Measurements from ENCODE around the gene PLCG2.
"Not testable (repeated sequence)": the region's sequence is repeated elsewhere in the genome, so short reads cannot be mapped to it uniquely, and the experiment has no call there.

The PLCG2 gene

DNA sequence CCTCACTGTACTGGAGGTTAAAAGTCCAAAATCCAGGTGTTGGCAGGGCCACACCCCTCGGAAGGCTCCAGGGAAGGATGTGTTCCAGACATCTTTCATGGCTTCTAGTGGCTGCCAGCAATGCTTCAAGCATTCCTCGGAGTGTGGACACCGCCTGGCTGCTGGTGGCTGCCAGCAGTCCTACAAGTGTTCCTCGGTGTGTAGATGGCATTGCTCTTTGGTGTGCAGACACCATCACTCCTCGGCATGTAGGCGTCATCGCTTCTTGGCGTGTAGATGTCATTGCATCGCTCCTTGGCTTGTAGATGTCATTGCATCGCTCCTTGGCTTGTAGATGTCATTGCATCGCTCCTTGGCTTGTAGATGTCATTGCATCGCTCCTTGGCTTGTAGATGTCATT, 98.4 kb downstream of the PLCG2 start:
- DNase-seq (ENCODE audit: low read depth), result not testable (repeated sequence)

DNA sequence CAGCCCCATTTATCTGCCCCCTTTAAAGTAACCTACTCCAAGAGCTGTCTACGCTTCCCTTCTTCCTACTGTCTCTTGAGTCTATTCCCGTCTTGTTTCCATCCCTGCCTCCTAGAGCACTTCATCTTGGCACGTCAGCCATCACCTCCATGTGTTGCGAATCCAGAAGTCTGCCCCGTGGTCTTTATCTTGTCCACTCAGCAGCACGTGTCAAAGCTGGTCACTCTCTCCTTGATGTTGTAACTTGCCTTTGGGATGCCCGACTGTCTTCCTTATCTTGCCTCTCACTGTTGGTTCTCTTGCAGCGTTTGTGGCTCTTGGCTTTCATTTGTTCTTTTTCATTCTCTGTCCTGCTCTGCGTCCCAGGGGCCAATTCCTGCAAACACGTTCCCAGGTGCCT, 99.4 kb downstream of the PLCG2 start:
- no peak for DNase-seq (ENCODE audit: low read depth)

DNA sequence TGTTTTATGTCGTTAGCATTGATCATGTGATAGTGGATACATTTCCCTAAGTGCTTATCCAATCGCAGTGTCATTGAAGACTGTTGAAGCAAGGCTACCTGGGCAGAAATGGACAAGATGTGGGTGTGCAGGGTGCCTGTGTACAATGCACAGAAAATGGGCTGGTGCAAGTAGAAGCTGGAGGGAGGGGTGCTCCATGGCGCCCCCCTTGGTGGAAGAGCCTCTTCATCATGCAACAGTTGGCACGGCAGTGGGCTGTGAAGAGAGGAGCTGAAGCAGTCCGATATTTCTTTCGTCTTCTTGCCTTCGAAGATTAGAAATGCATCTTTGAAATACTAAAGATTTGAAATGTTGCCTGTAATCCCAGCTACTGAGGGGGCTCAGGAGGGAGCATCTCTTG, 100.5 kb downstream of the PLCG2 start:
- DNase-seq (ENCODE audit: low read depth), result no peak

DNA sequence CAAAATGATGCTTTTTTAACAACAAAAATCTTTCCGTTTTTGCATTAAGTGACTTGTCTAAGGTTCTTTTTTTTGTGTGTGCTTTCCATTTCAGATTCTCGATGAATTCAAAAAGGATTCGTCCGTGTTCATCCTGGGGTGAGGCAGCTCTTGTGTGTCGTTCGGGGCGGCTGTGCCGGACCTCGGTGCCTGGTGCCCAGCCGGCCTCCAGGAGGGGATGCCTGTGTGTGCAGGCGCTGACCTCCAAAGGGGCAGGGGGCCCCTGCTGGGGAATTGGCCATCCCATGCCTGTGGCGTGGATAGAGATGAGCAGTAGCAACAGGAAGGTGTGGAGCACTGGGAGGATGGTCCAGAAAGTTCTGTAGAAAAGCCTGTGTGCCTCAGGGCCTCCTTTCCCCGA, 101.7 kb downstream of the PLCG2 start:
- no peak for DNase-seq (ENCODE audit: low read depth)

DNA sequence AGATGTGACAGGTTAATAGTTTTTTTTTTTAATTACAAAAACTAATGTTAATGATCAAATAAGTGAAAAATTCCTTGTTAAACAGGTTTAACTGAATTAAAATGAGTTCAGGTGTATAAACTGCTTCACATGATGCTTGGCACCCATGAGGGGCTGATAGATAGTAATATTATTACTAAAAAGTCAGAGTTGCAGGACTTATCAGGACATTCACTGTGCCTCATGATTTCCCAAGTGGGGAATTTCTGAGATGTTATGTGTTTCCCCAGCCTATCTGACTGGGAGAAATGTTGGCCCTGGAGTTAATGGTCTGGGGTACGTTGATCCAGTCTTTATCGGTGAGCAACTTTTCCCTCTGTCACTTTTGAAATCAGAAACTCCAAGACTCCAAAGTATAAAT, 102.1 kb downstream of the PLCG2 start:
- DNase-seq (ENCODE audit: low read depth), result no peak

DNA sequence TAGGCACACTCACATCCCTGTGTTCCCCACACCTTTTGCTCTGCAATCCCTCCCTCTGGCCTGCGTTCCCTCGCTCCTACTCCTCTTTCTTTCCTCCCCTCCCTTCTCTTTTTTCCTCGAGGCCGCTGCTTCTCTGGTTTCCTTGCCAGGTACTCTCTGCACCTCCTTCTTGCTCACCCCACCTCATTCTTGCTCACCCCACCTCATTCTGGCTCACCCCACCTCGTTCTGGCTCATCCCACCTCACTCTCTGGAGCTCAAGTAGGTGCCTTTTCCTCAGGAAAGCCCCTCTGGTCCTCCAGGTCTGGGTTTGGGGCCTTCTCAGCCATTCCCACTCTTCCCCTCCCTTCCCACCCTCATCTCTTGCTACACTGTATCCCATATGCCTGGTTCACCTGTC, 103.5 kb downstream of the PLCG2 start:
- DNase-seq (ENCODE audit: low read depth), result no peak

DNA sequence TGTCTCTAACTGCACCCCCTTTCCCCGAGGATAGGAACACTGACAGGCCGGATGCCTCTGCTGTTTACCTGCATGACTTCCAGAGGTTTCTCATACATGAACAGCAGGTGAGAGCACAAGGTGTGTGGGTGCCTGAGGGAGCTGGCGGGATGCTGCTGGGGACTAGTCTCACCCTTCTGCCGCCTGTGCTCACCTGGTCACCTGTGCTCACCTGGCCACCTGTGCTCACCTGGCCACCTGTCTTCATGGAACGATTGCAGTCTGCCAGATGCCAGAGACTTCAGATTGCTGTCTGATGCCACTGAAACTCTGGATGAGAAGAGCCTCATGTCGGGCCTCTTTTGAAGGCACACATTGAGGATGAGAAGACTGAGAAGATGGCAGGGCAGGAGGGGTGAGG, 104.1 kb downstream of the PLCG2 start:
- DNase-seq (ENCODE audit: low read depth), result no peak

DNA sequence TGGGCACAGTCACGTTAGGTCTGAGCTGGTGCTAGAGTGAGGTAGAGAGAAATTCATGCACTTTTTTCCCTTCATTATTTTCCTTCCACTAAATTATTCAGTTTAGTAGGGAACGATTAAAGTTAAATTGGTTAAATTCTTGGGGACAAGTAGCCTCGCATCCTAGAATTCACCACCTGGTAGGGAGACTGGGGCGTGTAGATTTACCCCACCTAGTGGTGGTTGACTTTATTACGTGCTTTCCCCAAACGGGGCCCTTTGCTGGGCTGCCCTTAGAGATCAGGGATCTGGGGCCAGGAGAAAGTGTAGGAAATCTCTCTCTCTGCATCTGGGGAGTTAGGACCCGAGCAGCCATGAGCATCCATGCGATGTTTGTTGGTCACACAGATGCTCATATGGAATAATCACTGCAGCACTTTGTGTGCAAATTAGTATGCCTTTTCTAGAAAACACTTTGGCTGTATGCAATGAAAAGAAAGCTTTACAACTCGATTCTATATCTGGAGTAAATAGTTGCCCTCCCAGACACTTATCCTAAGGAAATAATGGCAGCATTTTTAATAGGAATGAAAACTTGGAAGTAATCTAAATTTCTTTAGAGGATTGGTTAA, 107.0 kb downstream of the PLCG2 start:
- DNase-seq (ENCODE audit: low read depth), result no peak

DNA sequence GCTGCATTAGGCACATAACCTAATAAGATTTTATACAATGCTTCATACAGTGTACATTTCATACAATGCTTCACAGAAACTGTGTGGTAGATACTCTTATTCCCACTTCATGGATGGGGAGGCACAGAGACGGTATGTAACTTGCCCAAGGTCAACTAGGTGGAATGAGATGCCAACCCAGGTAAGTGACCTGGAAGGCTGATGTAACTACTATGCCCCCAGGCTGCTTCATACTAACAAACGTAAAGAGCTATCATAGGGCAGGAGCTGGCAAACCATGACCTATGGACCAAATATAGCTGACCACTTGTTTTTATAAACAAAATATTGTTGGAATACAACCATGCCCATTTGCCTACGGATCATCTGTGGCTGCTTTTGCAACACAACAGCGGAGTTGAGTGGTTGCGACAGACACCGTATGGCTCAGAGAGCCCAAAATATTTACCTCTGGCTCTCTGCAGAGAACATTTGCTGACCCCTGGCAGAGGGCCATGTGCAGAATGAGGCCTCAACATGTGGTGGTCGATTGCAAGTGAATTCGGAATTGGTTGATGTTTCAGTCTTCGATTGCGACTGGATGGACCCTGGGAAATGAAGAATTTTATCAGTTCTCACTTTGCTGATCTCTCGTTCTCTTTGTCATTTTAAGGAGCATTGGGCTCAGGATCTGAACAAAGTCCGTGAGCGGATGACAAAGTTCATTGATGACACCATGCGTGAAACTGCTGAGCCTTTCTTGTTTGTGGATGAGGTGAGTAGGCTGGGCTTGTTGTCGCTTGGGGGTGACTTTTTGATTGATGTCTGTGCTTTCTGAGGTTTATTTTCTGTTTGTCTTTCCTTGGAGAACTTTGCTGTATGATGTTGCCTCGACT, 109.7 kb downstream of the PLCG2 start:
- no peak for DNase-seq (ENCODE audit: low read depth)

DNA sequence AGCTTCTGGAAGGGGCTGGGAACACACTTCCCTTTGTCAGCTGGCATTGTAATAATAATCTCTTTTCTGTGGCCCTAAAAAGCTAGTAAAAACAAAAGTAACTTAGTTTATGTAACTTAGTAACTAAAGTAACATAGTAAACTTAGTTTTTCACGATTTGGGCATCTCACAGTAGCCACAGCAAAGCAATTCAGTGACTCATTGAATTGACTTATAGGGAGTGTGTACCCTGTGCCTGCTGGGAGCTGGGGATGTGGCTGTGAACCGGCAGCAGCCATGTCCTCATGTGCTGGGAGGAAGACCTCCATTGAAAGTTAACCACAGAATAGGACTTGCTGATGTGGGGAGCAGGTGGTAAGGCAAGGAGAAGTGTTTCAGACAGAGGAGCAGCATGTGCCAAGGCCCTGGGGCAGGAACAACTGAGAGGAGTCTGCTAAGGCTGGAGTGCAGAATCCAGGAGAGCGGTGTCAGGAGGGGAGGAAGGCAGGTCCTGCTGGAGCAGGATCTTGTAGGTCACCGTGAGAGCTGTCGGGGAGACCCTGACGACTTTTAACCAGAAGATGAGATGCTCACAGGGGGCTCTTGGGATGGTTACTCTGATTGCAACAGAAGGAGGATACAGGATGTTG, 112.8 kb downstream of the PLCG2 start:
- no peak for DNase-seq (ENCODE audit: low read depth)

DNA sequence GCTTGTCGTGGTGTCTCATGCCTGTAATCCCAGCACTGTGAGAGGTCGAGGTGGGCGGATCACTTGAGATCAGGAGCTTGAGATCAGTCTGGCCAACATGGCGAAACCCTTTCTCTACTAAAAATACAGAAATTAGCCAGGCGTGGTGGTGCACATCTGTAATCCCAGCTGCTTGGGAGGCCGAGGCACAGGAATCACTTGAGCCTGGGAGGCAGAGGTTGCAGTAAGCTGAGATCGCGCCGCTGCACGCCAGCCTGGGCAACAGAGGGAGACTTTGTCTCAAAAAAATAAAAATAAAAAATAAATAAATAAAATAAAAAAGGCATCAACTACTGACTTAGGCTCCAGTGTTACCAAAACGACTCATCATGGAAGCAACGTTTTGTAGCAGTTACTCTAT, 115.5 kb downstream of the PLCG2 start:
- DNase-seq (ENCODE audit: low read depth), result no peak

DNA sequence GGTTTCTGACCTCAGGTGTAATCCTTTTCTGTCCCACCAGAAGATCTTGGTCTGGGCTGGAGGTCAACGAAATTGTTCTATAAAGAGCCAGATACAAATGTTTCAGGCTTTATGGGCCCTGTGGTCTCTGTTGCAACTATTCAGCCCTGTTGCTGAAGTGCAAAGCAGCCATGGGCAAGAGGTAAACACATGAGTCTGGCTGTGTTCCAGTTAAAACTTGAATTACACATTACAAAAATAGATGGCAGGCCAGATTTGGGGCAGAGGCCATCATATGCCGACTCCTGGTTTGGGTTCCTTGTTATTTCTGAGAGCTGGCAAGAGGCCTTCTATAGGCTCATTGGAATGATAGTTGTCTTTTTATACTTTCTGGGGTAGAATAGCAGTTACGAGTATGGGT, 117.8 kb downstream of the PLCG2 start:
- no peak for DNase-seq (ENCODE audit: low read depth)

DNA sequence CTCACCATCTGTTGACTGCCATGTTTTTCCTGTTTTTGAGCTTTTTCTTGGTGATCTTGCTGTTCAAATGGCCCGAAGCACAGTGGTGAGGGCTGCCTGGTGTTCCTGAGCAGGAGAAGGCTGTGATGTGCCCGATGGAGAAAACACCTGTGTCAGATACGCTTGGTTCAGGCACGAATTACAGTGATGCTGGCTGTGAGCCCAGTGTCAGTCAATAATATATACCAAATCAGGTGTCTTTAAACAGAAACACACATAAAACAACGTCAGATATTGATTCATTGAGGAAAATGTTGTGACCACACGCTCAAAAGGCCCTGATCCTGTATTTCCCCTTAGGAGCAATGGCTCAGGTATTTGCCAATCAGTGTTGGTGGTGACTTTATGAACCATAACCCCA, 120.5 kb downstream of the PLCG2 start:
- DNase-seq (ENCODE audit: low read depth), result no peak

DNA sequence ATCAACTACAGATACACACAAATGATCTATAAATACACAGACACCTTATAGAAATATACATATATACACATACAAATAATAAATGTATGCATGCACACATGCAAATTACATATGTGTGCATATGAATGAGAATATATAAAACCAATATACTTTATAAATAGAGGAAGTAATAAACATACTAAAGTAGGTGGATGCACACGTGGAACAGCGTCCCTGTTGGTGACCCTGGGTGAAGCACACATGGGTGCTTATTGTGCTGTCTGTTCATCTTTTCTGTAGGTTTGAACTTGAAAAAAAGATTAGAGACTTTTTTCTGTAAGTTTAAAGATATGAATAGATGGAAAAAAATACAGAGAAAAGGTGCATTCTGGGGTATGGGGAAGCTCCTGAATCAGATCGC, 120.9 kb downstream of the PLCG2 start:
- no peak for DNase-seq (ENCODE audit: low read depth)

DNA sequence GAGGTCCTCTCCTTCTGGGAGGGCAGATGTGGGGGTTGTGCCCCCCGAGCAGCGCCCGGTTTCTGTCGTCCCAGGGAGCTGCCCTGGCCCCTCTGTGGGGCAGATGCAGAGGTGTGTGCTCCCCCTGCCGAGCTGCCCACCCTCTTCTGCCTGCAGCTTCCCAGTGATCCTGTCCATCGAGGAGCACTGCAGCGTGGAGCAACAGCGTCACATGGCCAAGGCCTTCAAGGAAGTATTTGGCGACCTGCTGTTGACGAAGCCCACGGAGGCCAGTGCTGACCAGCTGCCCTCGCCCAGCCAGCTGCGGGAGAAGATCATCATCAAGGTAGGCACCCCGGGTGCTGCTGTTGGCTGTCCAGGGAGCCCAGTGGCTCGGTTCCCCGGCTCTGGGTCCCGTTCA, 121.4 kb downstream of the PLCG2 start:
- no peak for DNase-seq (ENCODE audit: low read depth)

DNA sequence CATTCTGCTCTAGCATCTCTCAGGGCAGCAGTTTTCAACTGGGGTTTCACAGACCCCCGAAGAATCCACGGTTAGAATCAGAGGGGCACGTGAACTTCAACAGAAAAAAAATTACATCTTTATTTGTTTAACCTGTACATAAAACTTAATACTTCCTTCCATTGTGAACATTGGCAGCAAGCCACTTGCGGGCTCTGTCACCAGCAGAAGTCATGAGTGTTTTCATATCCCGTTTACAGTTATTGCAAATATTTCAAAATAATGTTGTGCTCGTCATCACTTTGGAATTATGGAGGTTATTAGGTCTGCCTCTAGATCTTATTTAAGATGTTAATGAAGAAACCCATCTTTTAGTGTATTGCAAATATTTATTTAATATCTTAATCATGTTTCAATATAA, 122.4 kb downstream of the PLCG2 start:
- no peak for DNase-seq (ENCODE audit: low read depth)

DNA sequence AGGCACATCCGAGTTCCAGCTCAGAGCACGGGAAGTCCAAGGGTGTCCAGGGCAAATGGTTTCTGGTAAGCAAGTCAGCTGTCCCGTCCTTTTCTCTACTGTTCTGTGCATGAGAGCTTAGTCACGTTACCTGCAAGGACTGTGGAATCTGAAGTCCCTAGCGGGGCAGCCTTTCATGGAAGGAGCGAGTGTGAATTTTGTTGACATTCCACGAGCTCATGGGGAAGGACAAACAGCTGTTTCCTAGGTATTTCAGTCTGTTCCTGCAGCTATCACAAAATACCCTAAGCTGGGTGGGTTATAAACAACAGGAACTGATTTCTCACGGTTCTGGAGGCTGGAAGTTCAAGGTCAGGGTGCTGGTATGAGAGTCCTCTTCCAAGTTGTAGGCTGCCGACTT, 122.9 kb downstream of the PLCG2 start:
- DNase-seq (ENCODE audit: low read depth), result no peak

DNA sequence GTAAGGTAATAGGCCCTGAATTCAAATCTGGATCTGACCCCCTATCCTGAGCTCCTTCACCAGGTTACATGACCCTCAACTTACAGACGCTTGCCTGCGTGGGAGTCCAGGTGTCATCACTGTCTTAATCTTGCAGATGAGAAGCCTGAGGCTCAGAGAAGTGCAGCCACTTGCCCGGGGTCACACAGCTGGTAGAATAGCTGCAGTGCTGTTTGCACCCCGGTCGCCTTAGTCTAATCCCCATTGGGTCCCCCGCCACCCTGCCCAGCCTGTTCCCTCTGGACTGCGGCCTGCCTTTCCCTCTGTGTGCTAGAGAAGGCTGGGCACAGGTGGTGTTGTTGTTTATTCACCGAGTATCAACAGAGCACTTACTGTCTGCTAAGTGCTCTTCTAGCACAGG, 125.2 kb downstream of the PLCG2 start:
- no peak for DNase-seq (ENCODE audit: low read depth)

DNA sequence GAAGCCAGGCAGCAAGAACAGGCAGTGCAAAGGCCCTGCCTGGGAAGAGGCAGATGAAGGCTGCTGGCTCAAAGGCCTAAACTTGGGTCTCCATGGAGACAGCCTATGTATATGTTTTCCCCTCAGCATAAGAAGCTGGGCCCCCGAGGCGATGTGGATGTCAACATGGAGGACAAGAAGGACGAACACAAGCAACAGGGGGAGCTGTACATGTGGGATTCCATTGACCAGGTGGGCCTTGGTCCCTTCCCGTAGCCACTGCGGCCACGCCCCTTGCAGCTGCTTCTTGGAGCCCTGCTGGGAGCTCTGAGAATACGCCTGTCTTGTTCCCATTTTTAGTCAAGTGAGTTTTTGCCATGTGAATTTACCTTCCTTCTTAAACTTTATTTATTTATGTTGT, 126.2 kb downstream of the PLCG2 start:
- no peak for DNase-seq (ENCODE audit: low read depth)

DNA sequence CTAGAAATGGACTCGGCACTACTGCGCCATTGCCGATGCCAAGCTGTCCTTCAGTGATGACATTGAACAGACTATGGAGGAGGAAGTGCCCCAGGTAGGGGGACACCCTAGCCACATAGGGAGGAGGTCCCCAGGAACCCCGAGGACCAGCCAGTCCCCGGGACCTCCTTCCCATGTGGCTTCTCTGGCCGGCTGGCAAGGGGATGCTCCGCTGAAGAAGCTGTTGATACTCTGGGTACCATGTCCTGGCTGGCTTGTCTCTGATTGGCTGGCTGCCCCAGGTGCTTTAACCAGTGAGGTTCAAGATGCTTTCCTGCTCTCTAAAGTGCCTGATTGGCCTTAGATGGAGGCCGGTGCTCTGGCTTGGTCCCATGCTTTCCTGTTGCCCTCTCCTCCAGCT, 128.6 kb downstream of the PLCG2 start:
- DNase-seq (ENCODE audit: low read depth), result no peak

DNA sequence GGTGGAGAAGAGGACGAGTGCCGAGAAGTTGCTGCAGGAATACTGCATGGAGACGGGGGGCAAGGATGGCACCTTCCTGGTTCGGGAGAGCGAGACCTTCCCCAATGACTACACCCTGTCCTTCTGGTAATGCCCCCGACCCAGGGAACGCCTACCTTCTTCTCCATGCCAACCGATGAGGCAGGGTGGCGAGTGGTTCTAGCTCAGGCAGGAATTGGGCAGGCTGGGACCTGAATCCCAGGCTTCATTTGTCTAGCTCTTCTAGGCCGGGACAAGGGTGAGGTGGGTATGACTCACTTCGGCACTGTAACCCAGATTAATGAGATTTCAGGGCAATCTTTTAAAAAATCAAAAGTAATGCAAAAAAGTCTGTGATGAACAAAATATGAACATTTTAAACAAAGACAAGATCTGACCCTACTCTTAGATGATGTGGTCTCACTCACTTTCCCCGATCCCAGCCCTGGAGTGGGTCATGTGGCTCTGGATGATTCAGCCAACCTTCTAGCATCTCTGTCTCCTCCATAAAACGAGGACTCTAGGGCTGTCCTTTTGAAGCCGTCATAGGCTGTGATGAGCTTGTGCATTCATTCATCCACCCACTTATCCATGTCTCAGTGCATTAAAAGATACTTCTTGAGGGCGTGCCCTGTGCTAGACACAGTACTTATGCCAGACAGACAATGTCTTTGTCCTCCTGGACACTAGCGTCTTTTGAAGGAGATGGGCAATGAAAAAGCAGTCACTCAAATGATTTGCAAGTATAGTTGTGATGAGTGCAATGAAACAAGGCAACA, 129.6 kb downstream of the PLCG2 start:
- DNase-seq (ENCODE audit: low read depth), result no peak

DNA sequence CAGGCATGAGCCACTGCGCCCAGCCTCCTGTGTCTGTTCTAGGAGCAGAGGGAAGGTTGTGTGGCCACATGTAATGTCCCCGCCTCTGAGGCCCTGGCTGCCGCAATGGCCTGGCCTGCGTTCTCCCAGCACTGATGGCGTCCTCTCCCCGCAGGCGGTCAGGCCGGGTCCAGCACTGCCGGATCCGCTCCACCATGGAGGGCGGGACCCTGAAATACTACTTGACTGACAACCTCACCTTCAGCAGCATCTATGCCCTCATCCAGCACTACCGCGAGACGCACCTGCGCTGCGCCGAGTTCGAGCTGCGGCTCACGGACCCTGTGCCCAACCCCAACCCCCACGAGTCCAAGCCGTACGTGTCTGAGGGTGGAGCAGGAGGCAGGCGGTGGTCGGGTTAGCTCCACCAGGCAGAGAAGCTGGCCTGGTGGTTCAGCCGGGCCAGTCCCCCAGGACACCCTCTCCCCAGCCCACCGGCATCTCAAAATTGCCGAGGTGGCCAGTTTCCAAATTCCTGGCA, 131.3 kb downstream of the PLCG2 start:
- no peak for DNase-seq (ENCODE audit: low read depth)

Measured in T follicular helper cell (primary cell).